NOMO-1 treated with DMSO at 0.1 percent for 48 hours (cell line): ENCODE results near the gene MALT1.
A peak's percentile ranks its signal among the peaks of the same experiment; 100 is the strongest.
"Not testable (repeated sequence)": the region's sequence is repeated elsewhere in the genome, so short reads cannot be mapped to it uniquely, and the experiment has no call there.

ENCODE experiments used
- DNase-seq: peaks from one replicate; lab custom pipeline; 2025; ENCODE audit not compliant: unreplicated experiment; lab: John Stamatoyannopoulos, UW

Gene MALT1, protein sequence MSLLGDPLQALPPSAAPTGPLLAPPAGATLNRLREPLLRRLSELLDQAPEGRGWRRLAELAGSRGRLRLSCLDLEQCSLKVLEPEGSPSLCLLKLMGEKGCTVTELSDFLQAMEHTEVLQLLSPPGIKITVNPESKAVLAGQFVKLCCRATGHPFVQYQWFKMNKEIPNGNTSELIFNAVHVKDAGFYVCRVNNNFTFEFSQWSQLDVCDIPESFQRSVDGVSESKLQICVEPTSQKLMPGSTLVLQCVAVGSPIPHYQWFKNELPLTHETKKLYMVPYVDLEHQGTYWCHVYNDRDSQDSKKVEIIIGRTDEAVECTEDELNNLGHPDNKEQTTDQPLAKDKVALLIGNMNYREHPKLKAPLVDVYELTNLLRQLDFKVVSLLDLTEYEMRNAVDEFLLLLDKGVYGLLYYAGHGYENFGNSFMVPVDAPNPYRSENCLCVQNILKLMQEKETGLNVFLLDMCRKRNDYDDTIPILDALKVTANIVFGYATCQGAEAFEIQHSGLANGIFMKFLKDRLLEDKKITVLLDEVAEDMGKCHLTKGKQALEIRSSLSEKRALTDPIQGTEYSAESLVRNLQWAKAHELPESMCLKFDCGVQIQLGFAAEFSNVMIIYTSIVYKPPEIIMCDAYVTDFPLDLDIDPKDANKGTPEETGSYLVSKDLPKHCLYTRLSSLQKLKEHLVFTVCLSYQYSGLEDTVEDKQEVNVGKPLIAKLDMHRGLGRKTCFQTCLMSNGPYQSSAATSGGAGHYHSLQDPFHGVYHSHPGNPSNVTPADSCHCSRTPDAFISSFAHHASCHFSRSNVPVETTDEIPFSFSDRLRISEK

DNA sequence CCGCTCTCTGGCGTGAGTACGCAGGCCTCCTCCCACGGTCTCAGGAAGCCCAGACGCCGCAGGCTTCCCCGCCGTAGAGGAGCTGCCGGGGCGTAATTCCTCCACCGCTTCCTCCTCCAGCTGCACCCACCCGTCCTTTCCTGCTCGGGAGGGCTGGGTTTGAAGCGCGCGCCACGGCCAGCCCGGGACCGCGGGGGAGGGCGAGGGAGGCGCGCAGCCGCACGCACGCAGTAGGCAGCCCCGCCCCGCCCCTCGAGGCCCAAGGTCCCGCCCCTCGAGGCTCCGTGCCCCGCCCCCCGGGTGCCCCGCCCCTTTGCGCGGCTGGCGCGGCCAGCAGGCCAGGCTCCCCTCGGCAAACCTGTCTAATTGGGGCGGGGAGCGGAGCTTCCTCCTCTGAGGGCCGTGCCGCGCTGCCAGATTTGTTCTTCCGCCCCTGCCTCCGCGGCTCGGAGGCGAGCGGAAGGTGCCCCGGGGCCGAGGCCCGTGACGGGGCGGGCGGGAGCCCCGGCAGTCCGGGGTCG lies at the start of gene MALT1:
TSS of gene MALT1 (plus strand) at position 355 of the 521 bp plus-strand sequence. CDS start 179 bp downstream, outside the sequence.
- DNase-seq = peak; percentile 95

DNA sequence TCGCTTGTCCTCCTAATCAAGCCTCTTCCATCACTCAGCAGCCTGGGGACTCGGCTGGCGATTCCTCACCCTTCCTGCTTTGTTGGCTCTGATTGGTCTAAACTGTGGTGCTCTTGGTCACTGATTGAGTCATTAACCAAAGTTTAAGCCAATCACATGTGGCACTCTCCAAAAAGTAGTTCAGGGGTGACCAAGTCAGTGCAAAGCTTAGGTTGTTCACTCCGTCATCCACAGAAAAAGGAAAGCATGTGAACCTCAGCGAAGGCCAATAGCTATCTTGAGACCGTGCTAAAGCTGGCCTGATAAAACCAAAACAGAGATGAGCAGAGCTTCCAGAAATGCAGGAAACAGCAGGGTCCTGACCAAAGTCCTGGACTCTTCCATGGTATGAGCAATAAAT lies 47.3 kb upstream of the MALT1 start:
- no peak for DNase-seq

DNA sequence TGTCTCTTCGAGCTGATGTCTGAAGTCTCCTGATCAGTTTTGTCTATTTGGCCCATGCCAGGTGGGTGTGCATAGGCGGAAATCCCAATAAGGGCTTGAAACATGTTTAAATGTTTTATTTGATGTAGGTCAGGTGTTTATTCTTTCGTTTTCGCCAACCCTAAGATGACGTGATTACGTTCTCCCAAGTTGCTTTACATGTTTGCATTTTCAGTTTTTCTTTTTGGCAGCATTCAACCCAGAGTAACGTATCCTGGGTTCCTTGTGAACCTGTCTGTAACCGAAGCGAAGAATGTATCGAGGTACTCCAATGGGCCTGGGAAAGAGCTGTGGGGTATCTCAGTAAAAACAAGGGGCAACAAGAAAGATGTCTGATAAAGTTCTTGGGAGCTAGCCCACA lies 45.4 kb upstream of the MALT1 start:
- DNase-seq = no peak

DNA sequence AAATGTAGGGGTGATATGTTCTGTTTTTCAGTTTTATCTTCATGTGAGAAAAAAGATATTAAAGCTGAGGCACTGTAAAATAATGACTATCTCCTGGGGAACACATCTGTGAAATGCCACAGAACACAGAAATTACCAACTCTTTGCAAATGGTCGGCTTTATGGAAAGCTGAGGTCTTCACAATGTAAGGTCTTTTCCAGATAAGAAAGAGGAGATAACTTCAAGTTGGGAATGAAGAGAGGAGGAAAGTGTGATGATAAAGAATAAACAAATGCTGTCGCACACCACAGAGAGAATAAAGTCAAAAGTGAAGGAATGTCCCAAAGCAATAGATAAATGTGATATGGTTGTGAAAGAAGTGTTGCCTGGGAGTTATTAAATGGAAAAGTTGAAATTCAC lies 41.2 kb upstream of the MALT1 start:
- no peak for DNase-seq

DNA sequence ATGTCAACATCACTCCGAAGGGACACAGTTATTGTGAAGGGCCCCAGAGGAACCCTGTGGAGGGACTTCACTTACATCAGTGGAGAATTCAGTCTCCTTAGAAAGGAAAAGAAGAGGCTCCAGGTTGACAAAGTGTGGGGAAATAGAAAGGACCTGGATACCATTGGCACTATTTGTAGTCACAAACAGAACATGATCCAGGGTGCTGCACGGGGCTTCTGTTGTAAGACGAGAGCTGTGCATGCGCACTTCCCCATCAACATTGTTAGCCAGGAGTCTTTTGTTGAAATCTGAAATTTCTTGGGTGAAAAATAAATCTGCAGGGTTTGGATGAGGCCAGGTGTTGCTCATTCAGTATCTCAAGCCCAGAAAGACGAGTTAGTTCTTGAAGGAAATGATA lies 40.0 kb upstream of the MALT1 start:
- DNase-seq = no peak

DNA sequence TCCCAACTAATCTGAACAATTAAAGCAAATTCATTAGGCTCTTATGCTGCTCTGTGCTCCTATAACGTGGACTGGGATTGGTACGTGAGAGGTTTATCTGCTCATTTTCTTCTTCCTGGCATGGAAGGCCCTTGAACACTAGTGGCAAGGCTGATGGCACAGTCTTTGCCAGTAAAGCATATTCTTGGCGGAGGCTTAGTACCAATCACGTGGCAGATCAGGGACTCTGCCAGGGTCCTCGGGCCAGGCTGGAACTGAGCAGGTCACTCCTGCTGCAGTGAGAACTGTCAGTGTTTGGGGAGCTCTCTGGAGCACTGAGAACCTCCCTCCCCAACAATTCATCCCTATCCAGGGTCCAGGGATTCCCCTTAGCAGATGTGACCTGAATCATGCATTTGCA lies 38.7 kb upstream of the MALT1 start:
- no peak for DNase-seq

DNA sequence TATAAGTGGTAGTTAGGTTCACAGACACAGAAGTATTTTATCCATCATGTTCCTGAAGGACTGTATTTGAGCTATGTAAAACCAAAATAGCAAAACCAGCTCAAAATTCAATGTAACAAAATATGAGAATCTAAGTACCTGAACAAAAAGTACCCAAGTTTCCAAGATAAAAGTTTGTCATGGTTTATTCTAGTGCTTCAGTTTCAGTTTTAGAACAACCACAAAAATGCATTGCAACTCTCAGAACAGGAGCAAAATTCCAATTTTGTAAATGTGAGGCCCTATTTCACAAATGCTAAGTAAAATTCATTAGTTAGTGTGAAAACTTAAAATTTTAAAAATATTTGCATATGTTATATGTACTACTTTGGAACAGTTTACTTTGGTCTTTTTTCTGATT lies 37.4 kb upstream of the MALT1 start:
- DNase-seq = no peak

DNA sequence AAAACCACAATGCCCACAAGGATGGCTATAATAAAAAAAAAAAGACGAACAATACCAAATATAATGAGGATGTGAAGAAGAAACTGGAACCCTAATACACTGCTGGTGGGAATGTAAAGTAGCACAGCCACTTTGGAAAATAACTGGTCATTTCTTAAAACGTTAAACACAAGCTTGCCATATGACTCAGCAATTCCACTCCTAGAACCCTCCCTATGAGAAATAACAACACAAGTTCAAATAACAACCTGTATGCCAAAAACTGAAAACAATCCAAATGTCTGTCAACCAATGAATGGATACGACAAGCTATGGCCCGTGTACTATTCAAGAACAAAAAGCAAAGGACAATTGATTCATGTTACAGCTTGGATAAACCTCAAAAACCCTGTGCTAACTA lies 35.4 kb upstream of the MALT1 start:
- DNase-seq = no peak

DNA sequence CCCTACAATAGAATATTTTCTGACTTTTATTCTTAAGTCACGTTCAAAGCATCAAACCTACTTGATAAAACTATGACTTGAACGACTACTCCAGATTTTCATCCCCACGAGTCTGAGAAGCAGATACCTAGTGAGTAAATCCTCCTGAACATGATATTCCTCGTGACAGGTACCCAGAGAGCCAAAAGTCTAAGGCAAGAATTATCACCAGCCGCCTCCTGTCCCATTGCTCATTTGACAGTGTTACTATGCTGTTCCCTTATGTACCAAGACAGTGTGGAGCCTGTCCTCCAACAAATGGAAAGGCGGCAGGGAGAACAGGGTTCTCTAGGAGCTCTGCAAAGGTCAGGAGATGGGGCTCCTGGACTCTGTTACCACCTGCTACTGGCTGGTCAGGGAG lies 34.1 kb upstream of the MALT1 start:
- DNase-seq = no peak

DNA sequence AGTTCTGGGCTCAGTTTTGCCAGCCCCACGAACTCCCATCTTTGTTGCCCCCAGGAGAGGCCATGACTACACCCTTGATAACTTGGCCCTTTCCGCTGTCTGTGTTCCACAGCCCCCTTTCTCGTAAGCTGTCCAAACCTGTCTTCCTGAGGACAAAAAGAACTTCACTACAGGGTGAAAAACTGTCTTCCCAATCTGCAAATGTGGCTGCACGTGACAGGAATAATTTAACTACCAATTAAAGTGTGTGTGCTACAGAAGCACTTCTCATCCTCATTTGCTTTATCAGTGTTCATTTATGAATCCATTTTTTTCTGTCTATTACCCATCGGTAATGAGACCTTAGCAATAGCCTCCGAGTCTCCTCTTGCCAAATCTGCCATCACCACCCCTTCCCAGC lies 33.3 kb upstream of the MALT1 start:
- no peak for DNase-seq

DNA sequence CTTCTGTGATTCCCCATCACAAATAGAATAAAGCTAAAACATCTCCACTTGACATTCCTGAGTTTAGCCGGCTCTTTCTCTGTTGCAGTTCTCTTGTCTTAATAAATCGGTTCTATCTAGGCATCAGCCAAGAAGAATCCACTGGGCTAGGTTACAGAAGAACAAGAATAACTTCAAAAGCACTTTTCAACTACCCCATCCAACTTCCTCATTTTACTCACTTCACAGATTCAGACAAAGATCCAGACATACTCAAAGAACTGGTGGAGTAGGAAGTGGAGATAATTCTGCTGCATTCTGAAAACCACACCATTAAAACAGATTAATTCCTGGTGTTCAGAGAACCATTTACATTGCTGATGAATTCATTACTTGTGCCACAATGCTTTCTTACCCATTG lies 32.8 kb upstream of the MALT1 start:
- peak; percentile 92 for DNase-seq

DNA sequence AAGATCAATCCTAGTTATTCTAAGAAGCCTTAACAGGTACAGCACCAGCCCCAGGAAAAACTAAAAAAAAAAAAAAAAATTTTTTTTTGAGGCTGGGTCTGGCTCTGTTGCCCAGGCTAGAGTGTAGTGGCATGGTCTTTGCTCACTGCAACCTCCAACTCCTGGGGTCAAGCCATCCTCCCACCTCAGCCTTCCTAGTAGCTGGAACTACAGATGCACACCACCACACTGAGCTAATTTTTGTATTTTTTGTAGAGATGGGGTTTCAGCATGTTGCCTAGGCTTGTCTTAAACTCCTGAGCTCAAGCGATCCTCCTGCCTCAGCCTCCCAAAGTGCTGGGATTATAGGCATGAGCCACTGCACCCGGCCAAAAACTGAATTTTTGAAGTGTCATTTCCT lies 32.0 kb upstream of the MALT1 start:
- DNase-seq = no peak

DNA sequence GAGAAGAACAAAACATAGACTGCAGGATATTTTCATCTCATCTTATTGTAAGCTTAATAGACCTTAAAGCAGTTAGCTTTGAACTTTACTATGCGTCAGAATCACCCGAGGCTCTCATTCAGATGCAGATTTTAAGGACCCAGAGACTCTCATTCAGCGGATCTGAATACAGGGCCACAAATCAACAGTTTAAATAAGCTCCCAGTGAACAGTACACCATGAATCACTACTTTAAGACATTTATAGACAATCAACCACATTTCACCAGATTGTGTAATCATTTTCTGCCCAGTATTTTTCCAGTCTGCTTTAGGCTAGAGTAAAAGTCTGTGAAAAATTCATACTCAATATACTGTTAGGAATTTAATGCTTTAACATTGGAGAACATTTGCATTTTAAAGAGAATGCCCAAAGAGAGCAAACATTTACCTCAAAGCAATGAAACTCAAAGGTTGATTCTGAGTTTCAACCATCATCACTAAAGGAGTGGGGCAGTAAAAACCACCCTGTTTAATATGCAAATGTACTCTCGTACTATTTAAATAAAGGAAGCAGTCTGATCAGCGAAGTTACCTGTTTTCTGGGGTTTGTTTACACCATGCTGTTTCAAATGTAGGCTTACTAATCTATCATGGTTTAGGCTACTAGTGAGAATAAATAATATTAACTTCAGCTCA lies 31.4 kb upstream of the MALT1 start:
- DNase-seq = peak; percentile 67

DNA sequence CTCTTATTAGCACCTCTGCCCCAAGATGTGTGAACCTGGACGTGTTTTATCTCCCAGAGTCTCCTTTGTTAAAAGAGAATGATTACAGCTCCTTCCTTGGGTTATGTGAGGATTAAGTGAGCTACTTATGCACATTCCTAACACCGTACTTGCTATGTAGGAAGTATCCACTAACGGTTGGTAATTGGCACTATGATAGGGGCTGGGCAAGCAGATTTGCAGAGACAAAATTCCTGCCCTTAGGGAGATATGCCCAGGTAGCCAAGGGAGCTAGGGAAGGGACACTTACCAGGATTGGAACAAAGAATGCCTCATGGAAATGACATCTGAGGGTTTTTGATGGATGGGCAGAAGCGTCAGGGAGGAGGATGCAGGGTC lies 30.8 kb upstream of the MALT1 start:
- DNase-seq = no peak

DNA sequence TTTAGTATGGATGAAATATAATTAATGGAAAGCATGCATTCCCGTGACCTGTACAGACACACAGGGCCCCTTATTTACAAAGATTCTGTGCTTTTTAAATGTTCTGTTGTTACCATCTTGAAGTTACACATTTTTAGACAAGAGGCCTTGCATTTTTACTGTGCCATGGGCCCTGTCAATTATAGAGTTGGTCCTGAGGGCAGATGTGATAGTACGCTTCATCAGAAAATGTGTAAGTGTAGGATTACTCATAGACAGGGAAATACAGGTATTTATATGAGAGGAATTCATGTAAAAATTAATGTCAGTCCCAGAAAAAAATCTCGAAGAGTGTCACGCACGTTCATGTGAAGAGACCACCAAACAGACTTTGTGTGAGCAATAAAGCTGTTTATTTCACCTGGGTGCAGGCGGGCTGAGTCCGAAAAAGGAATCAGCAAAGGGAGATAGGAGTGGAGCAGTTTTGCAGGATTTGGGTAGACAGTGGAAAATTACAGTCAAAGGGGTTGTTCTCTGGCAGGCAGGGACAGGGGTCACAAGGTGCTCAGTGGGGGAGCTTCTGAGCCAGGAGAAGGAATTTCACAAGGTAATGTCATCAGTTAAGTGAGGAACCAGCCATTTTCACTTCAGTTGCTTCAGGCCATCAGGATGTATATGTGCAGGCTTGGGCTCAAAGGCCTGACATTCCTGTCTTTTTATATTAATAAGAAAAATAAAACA lies 30.2 kb upstream of the MALT1 start:
- no peak for DNase-seq

DNA sequence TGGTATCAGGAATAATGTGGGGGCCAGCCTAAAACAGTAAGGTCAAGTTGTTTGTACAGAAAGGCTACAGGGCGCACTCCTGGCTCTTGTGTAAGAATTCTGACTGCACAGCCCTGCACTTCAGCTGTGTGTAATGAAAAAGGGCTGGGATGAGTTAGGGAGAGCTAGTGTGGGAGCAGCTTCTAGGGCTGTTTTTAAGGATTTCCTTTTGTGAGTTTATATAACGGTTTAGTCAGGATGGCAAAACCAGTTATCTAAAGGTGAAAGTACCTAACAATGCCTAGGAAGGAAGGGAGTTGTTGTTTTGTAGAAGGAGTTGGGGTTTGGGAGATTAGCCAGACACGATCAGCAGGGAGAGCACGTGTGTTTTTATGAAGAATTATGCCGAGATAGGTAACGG lies 27.7 kb upstream of the MALT1 start:
- not testable (repeated sequence) for DNase-seq

DNA sequence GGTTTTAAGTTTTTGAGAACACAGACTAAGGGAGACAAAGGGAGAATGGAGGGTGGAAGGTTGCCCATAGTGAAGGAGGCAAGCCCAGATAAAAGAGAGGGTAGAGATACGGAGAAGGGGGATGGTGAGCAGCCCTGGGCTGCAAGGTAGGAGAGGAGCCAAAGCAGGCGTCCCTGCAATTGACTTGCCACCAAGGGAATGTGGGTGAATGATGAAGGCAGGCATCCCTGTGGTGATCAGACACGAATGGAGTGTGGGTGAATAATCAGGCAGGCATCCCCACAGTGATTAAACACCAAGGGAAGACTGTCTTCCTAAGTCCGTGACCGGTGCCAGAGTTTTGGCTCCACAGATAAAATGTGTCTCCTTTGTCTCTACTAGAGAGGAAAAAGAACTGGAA lies 25.9 kb upstream of the MALT1 start:
- DNase-seq = no peak

DNA sequence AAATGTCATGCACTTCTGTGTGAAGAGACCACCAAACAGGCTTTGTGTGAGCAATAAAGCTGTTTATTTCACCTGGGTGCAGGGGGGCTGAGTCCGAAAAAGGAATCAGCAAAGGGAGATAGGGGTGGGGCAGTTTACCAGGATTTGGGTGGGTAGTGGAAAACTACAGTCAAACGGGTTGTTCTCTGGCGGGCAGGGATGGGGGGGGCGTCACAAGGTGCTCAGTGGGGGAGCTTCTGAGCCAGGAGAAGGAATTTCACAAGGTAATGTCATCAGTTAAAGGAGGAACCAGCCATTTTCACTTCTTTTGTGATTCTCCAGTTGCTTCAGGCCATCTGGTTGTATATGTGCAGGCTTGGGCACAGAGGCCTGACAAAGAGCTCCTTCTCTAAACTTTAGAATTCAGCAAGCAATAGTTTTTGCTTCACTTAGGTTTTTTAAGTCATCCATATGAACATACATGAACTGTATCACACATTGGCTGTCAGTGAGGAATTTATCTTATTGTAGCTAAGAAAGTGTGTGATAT lies 24.9 kb upstream of the MALT1 start:
- DNase-seq = no peak

DNA sequence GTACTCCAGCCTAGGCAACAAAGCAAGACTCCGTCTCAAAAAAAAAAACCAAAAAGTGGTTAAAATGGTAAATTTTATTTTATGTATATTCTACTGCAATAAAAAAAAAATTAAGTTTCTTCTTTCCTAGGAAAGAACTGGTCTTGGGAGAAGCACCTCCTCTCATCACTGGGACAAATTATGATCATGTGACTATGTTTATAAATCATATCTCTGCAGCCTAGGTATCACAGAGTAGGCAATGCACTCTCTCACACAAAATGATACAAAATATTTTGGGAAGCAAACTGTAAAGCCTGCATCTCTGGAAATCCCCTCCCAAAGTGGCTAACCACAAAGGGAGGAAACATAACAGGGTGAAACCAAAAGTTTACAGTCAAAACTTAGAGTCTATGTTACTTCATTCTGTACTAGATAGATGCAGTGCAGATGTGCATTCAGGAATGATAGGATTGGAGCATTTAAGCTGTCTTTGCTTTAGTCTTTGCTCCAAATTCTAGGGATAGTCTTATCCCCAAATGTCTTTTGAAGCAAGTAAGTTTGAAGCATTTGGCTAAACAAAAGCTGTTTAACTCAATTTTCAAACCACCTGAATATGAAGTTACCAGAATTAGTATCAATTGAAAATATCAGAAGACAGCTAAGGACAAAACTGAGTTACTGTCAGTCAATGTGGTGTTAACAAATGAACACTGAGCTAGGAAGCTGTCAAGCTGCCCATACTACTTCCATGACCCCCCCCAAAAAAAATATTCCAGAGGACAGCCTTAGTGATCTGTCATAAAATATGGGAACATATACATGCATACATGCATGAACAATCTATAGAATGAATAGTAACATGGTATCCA lies 21.1 kb upstream of the MALT1 start:
- no peak for DNase-seq

DNA sequence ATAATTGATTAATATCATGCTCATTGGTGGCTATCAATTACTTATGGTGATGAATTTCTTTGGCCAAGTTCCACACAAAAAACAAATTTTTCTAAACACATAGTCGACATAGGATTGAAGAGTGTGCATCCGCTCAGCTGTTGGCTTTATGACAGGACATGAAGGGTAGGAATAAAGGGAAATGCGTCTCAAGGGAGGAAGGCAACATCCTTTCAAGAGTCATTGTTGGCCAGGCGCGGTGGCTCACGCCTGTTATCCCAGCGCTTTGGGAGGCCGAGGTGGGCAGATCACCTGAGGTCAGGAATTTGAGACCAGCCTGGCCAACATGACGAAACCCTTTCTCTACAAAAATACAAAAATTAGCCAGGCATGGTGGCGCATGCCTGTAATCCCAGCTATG lies 20.4 kb upstream of the MALT1 start:
- not testable (repeated sequence) for DNase-seq
